C4-2B (cell line): ENCODE results near the gene PPIA.

ENCODE experiments used
- CTCF ChIP-seq: fragments of 450-650 bp; conservative IDR thresholded peaks from 2 replicates; pipeline ENCODE4 v1.5.1; 2017; ENCODE audit warnings: mild to moderate bottlenecking
- ZFX ChIP-seq: fragments of 450-650 bp; IDR thresholded peaks from 2 replicates; pipeline ENCODE4 v1.6.1; 2017

- TF ChIP-seq CTCF = no peak
- no peak for TF ChIP-seq ZFX
Observed at GRCh38 chr7:44808914-44809393, 12.5 kb downstream of the PPIA start.
